ENCODE data around the gene EGFLAM. TPM values are rescaled to one million over a fixed set of nuclear protein-coding genes. Genes with fewer than 3 reads are reported as not detected.

Gene EGFLAM
- total and polyA plus RNA-seq, 2 donors (not counting 1 experiment from before 2014, with no cell fraction given) = 0.33 to 20.0 TPM

DNA sequence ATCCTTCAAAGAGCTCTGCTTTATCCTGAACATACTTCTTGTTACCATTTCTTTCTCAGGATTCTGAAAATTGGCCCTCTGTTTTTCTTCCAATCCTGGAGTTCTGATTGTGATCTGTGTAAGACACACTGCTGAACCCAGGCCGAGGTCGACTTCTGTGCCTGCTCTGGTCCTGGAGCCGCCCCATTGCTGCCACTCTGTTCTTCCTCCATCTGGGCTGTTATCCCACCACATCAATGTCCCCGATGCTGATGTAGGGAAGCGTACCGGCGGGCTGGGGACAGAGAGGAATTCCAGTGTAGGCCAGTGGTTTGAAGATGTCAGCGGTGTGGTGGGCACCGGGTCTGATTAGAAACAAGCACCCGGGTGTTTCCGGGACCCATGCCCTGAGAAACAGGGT lies 195.6 kb downstream of the EGFLAM start:
- Histone ChIP-seq H3K27ac (ENCODE audit: insufficient read depth, low read length) (no peak overlapping the region), H3K36me3 (ENCODE audit: control insufficient read depth, insufficient read depth, low read length) (no peaks in the 10 kb centered on the region), H3K79me2 (ENCODE audit: control insufficient read depth, insufficient read depth, low read length) (no peaks in the 10 kb centered on the region), H3K27me3 (ENCODE audit: control insufficient read depth, insufficient read depth, low read length) (no peaks in the 10 kb centered on the region), H2AFZ (ENCODE audit: low read length) (no peak overlapping the region), H3K9me3 (ENCODE audit: control insufficient read depth, insufficient read depth, low read depth, low read length) (no peaks in the 10 kb centered on the region), H3K4me1 (ENCODE audit: control insufficient read depth, extremely low read depth, insufficient read depth, low read length) (peaks cover 4% of the 10 kb centered on the region), H3K4me2 (ENCODE audit: extremely low read depth, insufficient read depth, low read length) (no peak overlapping the region), H3K4me3 (replicated peaks in 1 of 4; ENCODE audit: control extremely low read depth in 1 of 4, insufficient read depth in 1 of 4, low read depth in 3 of 4, low read length in 4 of 4) (no peak overlapping the region), H4K20me1 (ENCODE audit: control insufficient read depth, extremely low read depth, insufficient read depth, low read length) (no peaks in the 10 kb centered on the region), H3K9ac (ENCODE audit: insufficient read depth, low read length) (no peak overlapping the region)
- no peak for DNase-seq (ENCODE audit: low read depth in 2 of 2)
- TF ChIP-seq, protein P1, sequence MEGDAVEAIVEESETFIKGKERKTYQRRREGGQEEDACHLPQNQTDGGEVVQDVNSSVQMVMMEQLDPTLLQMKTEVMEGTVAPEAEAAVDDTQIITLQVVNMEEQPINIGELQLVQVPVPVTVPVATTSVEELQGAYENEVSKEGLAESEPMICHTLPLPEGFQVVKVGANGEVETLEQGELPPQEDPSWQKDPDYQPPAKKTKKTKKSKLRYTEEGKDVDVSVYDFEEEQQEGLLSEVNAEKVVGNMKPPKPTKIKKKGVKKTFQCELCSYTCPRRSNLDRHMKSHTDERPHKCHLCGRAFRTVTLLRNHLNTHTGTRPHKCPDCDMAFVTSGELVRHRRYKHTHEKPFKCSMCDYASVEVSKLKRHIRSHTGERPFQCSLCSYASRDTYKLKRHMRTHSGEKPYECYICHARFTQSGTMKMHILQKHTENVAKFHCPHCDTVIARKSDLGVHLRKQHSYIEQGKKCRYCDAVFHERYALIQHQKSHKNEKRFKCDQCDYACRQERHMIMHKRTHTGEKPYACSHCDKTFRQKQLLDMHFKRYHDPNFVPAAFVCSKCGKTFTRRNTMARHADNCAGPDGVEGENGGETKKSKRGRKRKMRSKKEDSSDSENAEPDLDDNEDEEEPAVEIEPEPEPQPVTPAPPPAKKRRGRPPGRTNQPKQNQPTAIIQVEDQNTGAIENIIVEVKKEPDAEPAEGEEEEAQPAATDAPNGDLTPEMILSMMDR (conservative IDR thresholded peaks at IDR 0.05 in 1 of 2, IDR thresholded peaks at IDR 0.05 in 1 of 2; ENCODE audit: low read depth in 1 of 2, low read length in 2 of 2) = no peak
- TF ChIP-seq EZH2 (IDR thresholded peaks at IDR 0.05; ENCODE audit: low read length, missing control alignments) = no peak

DNA sequence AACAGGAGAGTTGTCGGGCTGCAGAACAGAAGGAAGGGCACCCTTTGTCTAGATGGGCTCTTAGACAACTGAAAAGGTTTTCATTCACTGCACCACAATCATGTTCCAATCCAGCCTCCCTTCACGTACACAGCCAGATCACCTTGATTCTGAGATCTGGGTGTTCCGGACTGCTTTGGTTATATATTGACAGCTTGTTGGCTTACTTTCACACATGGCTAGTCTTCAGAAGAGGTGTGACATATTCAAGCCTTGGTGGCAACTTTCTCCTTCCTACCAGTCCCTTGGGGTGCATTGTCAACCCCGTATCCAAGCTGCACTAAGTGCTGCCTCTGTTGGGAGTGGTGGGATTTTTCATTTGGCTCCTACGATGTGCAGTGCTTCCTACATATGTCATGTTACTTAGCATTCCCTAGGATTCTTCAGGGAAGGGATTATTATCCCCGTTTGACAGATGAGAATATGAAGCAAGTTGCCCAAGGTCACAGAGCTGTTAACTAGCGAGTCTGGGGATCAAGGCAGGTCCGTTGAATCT lies 197.5 kb downstream of the EGFLAM start:
- H3K27me3 ChIP-seq (ENCODE audit: control insufficient read depth, insufficient read depth, low read length) = no peaks in the 10 kb centered on the region
- peaks cover 1% of the 10 kb centered on the region for H3K4me1 ChIP-seq (ENCODE audit: control insufficient read depth, extremely low read depth, insufficient read depth, low read length)
- no peaks in the 10 kb centered on the region for H4K20me1 ChIP-seq (ENCODE audit: control insufficient read depth, extremely low read depth, insufficient read depth, low read length)
- no peak overlapping the region for H3K4me2 ChIP-seq (ENCODE audit: extremely low read depth, insufficient read depth, low read length)
- H2AFZ ChIP-seq (ENCODE audit: low read length) = no peak overlapping the region
- no peak overlapping the region for H3K4me3 ChIP-seq (replicated peaks in 1 of 4; ENCODE audit: control extremely low read depth in 1 of 4, insufficient read depth in 1 of 4, low read depth in 3 of 4, low read length in 4 of 4)
- no peak overlapping the region for H3K9ac ChIP-seq (ENCODE audit: insufficient read depth, low read length)
- H3K79me2 ChIP-seq (ENCODE audit: control insufficient read depth, insufficient read depth, low read length) = no peaks in the 10 kb centered on the region
- H3K27ac ChIP-seq (ENCODE audit: insufficient read depth, low read length) = no peak overlapping the region
- DNase-seq (ENCODE audit: low read depth in 2 of 2) = no peak
- no peak for TF ChIP-seq EZH2 (IDR thresholded peaks at IDR 0.05; ENCODE audit: low read length, missing control alignments)
- TF ChIP-seq, protein P1 (conservative IDR thresholded peaks at IDR 0.05 in 1 of 2, IDR thresholded peaks at IDR 0.05 in 1 of 2; ENCODE audit: low read depth in 1 of 2, low read length in 2 of 2) = no peak
- H3K9me3 ChIP-seq (ENCODE audit: control insufficient read depth, insufficient read depth, low read depth, low read length) = no peaks in the 10 kb centered on the region
- H3K36me3 ChIP-seq (ENCODE audit: control insufficient read depth, insufficient read depth, low read length) = no peaks in the 10 kb centered on the region

DNA sequence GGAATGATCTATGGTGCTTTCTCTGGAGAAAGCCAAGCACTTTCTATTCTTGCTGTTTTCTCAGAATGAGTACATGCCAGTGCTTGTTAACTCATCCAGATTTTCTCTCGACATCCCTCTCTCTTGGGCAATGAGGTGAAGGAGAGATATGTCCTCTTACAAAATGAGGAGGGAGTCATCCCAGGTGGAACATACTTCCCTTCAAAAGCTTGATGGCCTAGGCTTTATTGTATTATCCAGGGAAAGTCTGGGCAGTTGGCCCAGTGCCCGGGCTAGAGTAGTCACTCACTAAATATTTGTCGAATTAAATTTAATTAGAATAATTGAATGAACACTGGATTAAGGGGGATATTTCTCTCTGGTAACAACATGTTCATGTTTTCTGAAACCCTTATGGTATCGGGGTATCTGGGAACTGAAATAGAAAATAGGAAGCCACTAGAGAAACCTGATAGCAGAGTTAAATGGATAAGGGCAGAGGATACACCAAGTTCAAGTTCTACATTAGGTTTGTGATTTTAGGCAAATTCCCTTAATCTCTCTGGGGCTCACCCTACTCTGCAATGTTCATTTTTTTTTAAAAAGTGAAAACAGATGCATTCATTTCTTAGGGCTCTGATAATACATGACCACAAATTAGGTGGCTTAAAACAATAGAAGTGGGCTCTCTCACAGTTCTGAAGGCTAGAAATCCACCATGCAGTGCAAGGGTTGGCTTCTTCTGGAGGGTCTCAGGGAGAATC lies 198.5 kb downstream of the EGFLAM start:
- no peaks in the 10 kb centered on the region for H3K36me3 ChIP-seq (ENCODE audit: control insufficient read depth, insufficient read depth, low read length)
- H3K27me3 ChIP-seq (ENCODE audit: control insufficient read depth, insufficient read depth, low read length) = no peaks in the 10 kb centered on the region
- no peaks in the 10 kb centered on the region for H3K9me3 ChIP-seq (ENCODE audit: control insufficient read depth, insufficient read depth, low read depth, low read length)
- H2AFZ ChIP-seq (ENCODE audit: low read length) = no peak overlapping the region
- no peak overlapping the region for H3K9ac ChIP-seq (ENCODE audit: insufficient read depth, low read length)
- no peak overlapping the region for H3K4me3 ChIP-seq (replicated peaks in 1 of 4; ENCODE audit: control extremely low read depth in 1 of 4, insufficient read depth in 1 of 4, low read depth in 3 of 4, low read length in 4 of 4)
- no peak for TF ChIP-seq EZH2 (IDR thresholded peaks at IDR 0.05; ENCODE audit: low read length, missing control alignments)
- TF ChIP-seq, protein P1 (conservative IDR thresholded peaks at IDR 0.05 in 1 of 2, IDR thresholded peaks at IDR 0.05 in 1 of 2; ENCODE audit: low read depth in 1 of 2, low read length in 2 of 2) = no peak
- H4K20me1 ChIP-seq (ENCODE audit: control insufficient read depth, extremely low read depth, insufficient read depth, low read length) = no peaks in the 10 kb centered on the region
- DNase-seq (ENCODE audit: low read depth in 2 of 2) = no peak
- H3K79me2 ChIP-seq (ENCODE audit: control insufficient read depth, insufficient read depth, low read length) = no peaks in the 10 kb centered on the region
- H3K4me1 ChIP-seq (ENCODE audit: control insufficient read depth, extremely low read depth, insufficient read depth, low read length) = no peaks in the 10 kb centered on the region
- H3K27ac ChIP-seq (ENCODE audit: insufficient read depth, low read length) = no peak overlapping the region
- no peak overlapping the region for H3K4me2 ChIP-seq (ENCODE audit: extremely low read depth, insufficient read depth, low read length)

Measured in fibroblast of lung (primary cell).